SK-N-SH (cell line): Measurements from ENCODE around the gene ATF6. TPM values are rescaled to one million over a fixed set of nuclear protein-coding genes. Genes with fewer than 3 reads are reported as not detected.

ENCODE experiments used
- CTCF ChIA-PET: fragments of 300-600, 350-600 bp; formaldehyde crosslinking; extraction: SDS; loops from one replicate; lab custom pipeline; 2021; lab: Yijun Ruan, JAX
- POLR2A ChIA-PET: fragments of 350-600 bp; sonication (Branson Sonifier 250); formaldehyde crosslinking; extraction: SDS; loops from one replicate; lab custom pipeline; 2020; ENCODE audit warnings: antibody characterized with exemption, inconsistent platforms; lab: Yijun Ruan, JAX
- DNase-seq: peaks from one replicate; pipeline ENCODE4 v3.0.0; 2012
- H2AFZ ChIP-seq: fragments of 200-600 bp; sonication (generic); 2 replicates; pipeline ENCODE4 v1.8.1; 2016; ENCODE audit warnings: antibody characterized with exemption, mild to moderate bottlenecking, low read depth
- H3F3A ChIP-seq: fragments of 200-600 bp; sonication (generic); replicated peaks from 2 replicates; pipeline ENCODE3; 2016; ENCODE audit warnings: antibody characterized with exemption, mild to moderate bottlenecking; ENCODE audit not compliant: insufficient read depth
- H3K27ac ChIP-seq, 2 experiments: fragments of 200-500 bp in 1 of 2; fragments of 200-600 bp in 1 of 2; sonication (Bioruptor generic) in 1 of 2; sonication (generic), shearing (Covaris generic) in 1 of 2; 2 replicates each; pipeline versions ENCODE4 v1.5.1 to v1.6.1; 2014 to 2016; ENCODE audit warnings: low read depth in 2 of 2, inconsistent platforms in 1 of 2, low read length in 1 of 2, mild to moderate bottlenecking in 1 of 2, mixed read lengths in 1 of 2
- H3K27me3 ChIP-seq: fragments of 200-600 bp; sonication (generic), shearing (Covaris generic); 2 replicates; pipeline ENCODE4 v1.6.1; 2016; ENCODE audit warnings: mixed run types; ENCODE audit not compliant: insufficient read depth
- H3K36me3 ChIP-seq, 2 experiments: fragments of 200-500 bp in 1 of 2; fragments of 200-600 bp in 1 of 2; sonication (Bioruptor generic) in 1 of 2; sonication (generic) in 1 of 2; replicated peaks in 1 of 2; 2 replicates each; pipeline versions ENCODE3 to v1.5.1; 2014 to 2016; ENCODE audit warnings: low read length in 1 of 2, mild to moderate bottlenecking in 1 of 2; ENCODE audit not compliant: insufficient read depth in 2 of 2, control insufficient read depth in 1 of 2
- H3K4me1 ChIP-seq, 2 experiments: fragments of 200-500 bp in 1 of 2; fragments of 200-600 bp in 1 of 2; sonication (Bioruptor generic) in 1 of 2; sonication (generic), shearing (Covaris generic) in 1 of 2; 2 replicates each; pipeline versions ENCODE4 v1.5.1 to v1.6.1; 2014 to 2016; ENCODE audit warnings: low read depth in 1 of 2, low read length in 1 of 2, mixed run types in 1 of 2; ENCODE audit not compliant: insufficient read depth in 2 of 2, control insufficient read depth in 1 of 2
- H3K4me2 ChIP-seq: fragments of 200-600 bp; sonication (generic), shearing (Covaris generic); 2 replicates; pipeline ENCODE4 v1.6.1; 2017; ENCODE audit warnings: mixed run types
- H3K4me3 ChIP-seq, 2 experiments: fragments of 200-500 bp in 1 of 2; fragments of 200-600 bp in 1 of 2; sonication (Bioruptor generic) in 1 of 2; sonication (generic), shearing (Covaris generic) in 1 of 2; 2 replicates each; pipeline versions ENCODE4 v1.5.1 to v1.8.1; 2014 to 2016; ENCODE audit warnings: low read depth in 2 of 2, inconsistent platforms in 1 of 2, low read length in 1 of 2, mild to moderate bottlenecking in 1 of 2, mixed read lengths in 1 of 2, moderate library complexity in 1 of 2
- H3K79me2 ChIP-seq: fragments of 200-600 bp; sonication (generic); 2 replicates; pipeline ENCODE4 v1.8.1; 2017; ENCODE audit warnings: mild to moderate bottlenecking; ENCODE audit not compliant: insufficient read depth
- H3K9ac ChIP-seq: fragments of 200-600 bp; sonication (generic); 2 replicates; pipeline ENCODE4 v1.6.1; 2017; ENCODE audit warnings: mixed run types
- H3K9me2 ChIP-seq: fragments of 200-600 bp; sonication (generic); 2 replicates; pipeline ENCODE4 v1.6.1; 2017; ENCODE audit warnings: mixed run types
- H3K9me3 ChIP-seq: fragments of 200-600 bp; sonication (generic); 2 replicates; pipeline ENCODE4 v1.6.1; 2017; ENCODE audit warnings: mixed run types, mild to moderate bottlenecking, moderate library complexity
- H4K20me1 ChIP-seq: fragments of 200-600 bp; sonication (generic); 2 replicates; pipeline ENCODE4 v1.6.1; 2017; ENCODE audit warnings: mild to moderate bottlenecking, mixed run types; ENCODE audit not compliant: insufficient read depth
- EP300 ChIP-seq, 2 experiments: IDR thresholded peaks; 2 replicates each; pipeline versions ENCODE4 v1.4.0 to v1.6.1; 2012; ENCODE audit warnings: borderline replicate concordance in 1 of 2, low read depth in 1 of 2, low read length in 1 of 2
- EZH2phosphoT487 ChIP-seq: fragments of 200-600 bp; sonication (generic); IDR thresholded peaks from 2 replicates; pipeline ENCODE4 v1.6.1; 2017; ENCODE audit warnings: low read depth, mixed run types, mild to moderate bottlenecking, antibody characterized with exemption, moderate library complexity, borderline replicate concordance
- FOXJ3 ChIP-seq: sonication (generic); formaldehyde crosslinking; IDR thresholded peaks from 2 replicates; pipeline ENCODE4 v1.5.1; 2020; ENCODE audit warnings: mild to moderate bottlenecking, missing genetic modification reagents
- GABPA ChIP-seq: IDR thresholded peaks from 2 replicates; pipeline ENCODE4 v1.4.0; 2012; ENCODE audit warnings: low read depth, mild to moderate bottlenecking
- GATA2 ChIP-seq: sonication (generic); formaldehyde crosslinking; IDR thresholded peaks from 2 replicates; pipeline ENCODE4 v1.5.0; 2020; ENCODE audit warnings: mild to moderate bottlenecking, missing genetic modification reagents
- MAX ChIP-seq: IDR thresholded peaks from 2 replicates; pipeline ENCODE4 v1.4.0; 2012; ENCODE audit warnings: low read depth
- MXI1 ChIP-seq: IDR thresholded peaks from 2 replicates; pipeline ENCODE4 v1.6.1; 2012; ENCODE audit warnings: mild to moderate bottlenecking, low read depth, low read length, improper control_type of control experiment
- NFIC ChIP-seq: IDR thresholded peaks from 2 replicates; pipeline ENCODE4 v1.4.0; 2012; ENCODE audit warnings: borderline replicate concordance
- NRF1 ChIP-seq: IDR thresholded peaks from 2 replicates; pipeline ENCODE4 v1.6.1; 2012; ENCODE audit warnings: low read depth, mild to moderate bottlenecking, low read length
- RAD21 ChIP-seq: IDR thresholded peaks from 2 replicates; pipeline ENCODE4 v1.6.1; 2012; ENCODE audit warnings: mild to moderate bottlenecking, low read length
- RFX5 ChIP-seq: IDR thresholded peaks from 2 replicates; pipeline ENCODE4 v1.6.1; 2012; ENCODE audit warnings: mild to moderate bottlenecking, improper control_type of control experiment, low read length
- SMC3 ChIP-seq: IDR thresholded peaks from 2 replicates; pipeline ENCODE4 v1.6.1; 2012; ENCODE audit warnings: low read depth, low read length, improper control_type of control experiment
- TAF1 ChIP-seq: IDR thresholded peaks from 2 replicates; pipeline ENCODE4 v1.6.1; 2012; ENCODE audit warnings: low read depth, mild to moderate bottlenecking, low read length, moderate library complexity, borderline replicate concordance
- USF2 ChIP-seq: fragments of 150-350 bp; IDR thresholded peaks from 2 replicates; pipeline ENCODE4 v1.6.1; 2017; ENCODE audit warnings: antibody characterized with exemption, low read length, low read depth, borderline replicate concordance
- WGBS: methylation state at CpG from one replicate; pipeline ENCODE4 v1.1.6; 2017; ENCODE audit warnings: low lambda C conversion rate; 5-methylcytosine and 5-hydroxymethylcytosine counted together
- polyA plus RNA-seq, 3 experiments: library from polyadenylated mRNA; depleted of rRNA; stranded (reverse); fragments of >200 nt; gene quantifications; 2 replicates each; pipeline ENCODE4 v1.2.3, GENCODE V29; 2012

The ATF6 gene
- polyA plus RNA-seq, 1 of the 3 experiments (the other 2 are of a cell fraction) = 8.8 TPM

DNA sequence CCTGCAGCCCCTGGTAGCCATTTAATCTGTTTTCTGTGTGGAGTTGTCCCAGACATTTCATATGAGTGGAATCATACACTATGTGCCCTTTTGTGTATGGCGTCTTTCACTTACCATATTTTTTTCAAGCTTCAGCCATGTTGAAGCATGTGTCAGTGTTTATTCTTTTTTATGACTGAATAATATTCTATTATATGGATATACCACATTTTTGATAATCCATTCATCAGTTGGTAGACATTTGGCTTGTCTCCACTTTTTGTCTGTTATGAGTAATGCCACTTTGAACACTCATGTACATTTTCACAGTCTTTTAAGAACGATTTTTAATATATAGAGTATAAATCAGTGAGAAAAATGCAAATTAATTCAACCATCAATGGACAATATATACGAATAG, 44.7 kb downstream of the ATF6 start:
- H3K9me3 ChIP-seq = no peaks in the 10 kb centered on the region
- H3K27ac ChIP-seq = no peak overlapping the region
- no peak overlapping the region for H2AFZ ChIP-seq
- no peaks in the 10 kb centered on the region for H3K9me2 ChIP-seq
- H3K4me3 ChIP-seq = no peak overlapping the region
- TF ChIP-seq NRF1 (no peak), GATA2 (no peak), EZH2phosphoT487 (no peak), USF2 (no peak)
- H3K4me2 ChIP-seq = no peak overlapping the region
- H3K36me3 ChIP-seq = peaks cover 8 to 29% of the 10 kb centered on the region in 2 experiments
- no peaks in the 10 kb centered on the region for H3K27me3 ChIP-seq
- ChIA-PET CTCF (interaction anchor here (0.9 kb wide), 1 partner anchor 18 kb away, joined by 3 read pairs; no protein-coding TSS in a partner anchor), POLR2A (no interaction called here)
- peaks cover 3% of the 10 kb centered on the region; the same call in 1 of the 2 replicates for H3K79me2 ChIP-seq
- WGBS = 95% methylated on average over 3 of the region's 3 CpGs
- no peak for DNase-seq
- H4K20me1 ChIP-seq = no peaks in the 10 kb centered on the region
- no peak overlapping the region for H3K9ac ChIP-seq
- H3F3A ChIP-seq = peaks cover 3% of the 10 kb centered on the region
- H3K4me1 ChIP-seq = peaks cover 0 to 4% of the 10 kb centered on the region in 2 experiments; a peak in 2 of 4 replicates

DNA sequence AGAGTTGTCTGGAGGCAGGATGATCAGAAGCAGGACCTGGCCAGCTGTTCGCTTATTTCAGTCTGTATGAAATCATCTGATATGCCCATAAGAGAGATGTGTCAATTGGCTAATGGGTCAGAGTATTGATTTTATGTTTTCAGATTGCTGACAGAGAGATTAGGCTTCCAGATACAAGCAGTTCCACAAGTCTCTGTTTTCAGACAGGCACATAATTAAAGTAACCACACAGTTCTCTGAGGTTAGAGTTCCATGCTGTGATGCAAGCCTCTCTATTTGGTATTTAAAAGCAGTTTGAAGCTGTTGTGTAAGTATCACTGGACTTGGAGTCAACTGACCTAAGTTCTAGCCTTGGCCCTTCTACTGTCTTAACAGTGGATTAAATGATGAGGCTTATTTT, 50.1 kb downstream of the ATF6 start:
- Histone ChIP-seq H3K27ac (no peak overlapping the region), H3K9me3 (no peaks in the 10 kb centered on the region), H3K4me1 (peaks cover 0 to 3% of the 10 kb centered on the region in 2 experiments; a peak in 2 of 4 replicates), H3K9ac (no peak overlapping the region), H3K36me3 (peaks cover 16 to 19% of the 10 kb centered on the region in 2 experiments), H3K79me2 (no peaks in the 10 kb centered on the region), H3F3A (no peaks in the 10 kb centered on the region), H3K27me3 (no peaks in the 10 kb centered on the region), H4K20me1 (no peaks in the 10 kb centered on the region), H3K4me3 (no peak overlapping the region), H3K9me2 (no peaks in the 10 kb centered on the region), H3K4me2 (no peak overlapping the region), H2AFZ (no peak overlapping the region)
- TF ChIP-seq EP300 (IDR thresholded peaks at IDR 0.05; ENCODE audit: borderline replicate concordance in 1 of 2, low read depth in 1 of 2, low read length in 1 of 2) (no peak), NFIC (no peak), GABPA (no peak), MXI1 (no peak), TAF1 (no peak), SMC3 (no peak), RAD21 (no peak), FOXJ3 (CRISPR knock-in tag) (no peak), RFX5 (no peak), MAX (no peak)
- ChIA-PET CTCF (no interaction called here), POLR2A (no interaction called here)
- WGBS = 89% methylated on average over 1 of the region's 1 CpG
- DNase-seq = peak; percentile 3
